Subcutaneous adipose tissue (tissue), 4 donors: ENCODE measurements around the gene CAMTA1. TPM values are rescaled to one million over a fixed set of nuclear protein-coding genes. Genes with fewer than 3 reads are reported as not detected.

Experiments used
- CTCF ChIP-seq: fragments of 450-650 bp; IDR thresholded peaks from one replicate; pipeline ENCODE4 v1.5.1; 2016; ENCODE audit warnings: low read depth, mild to moderate bottlenecking, control low read depth, antibody characterized with exemption, moderate library complexity
- total RNA-seq, 4 donors: library from RNA; depleted of rRNA; stranded (reverse); fragments of >200 nt; gene quantifications; one replicate each; pipeline ENCODE4 v1.1.0, GENCODE V29; 2016

The CAMTA1 gene
- total RNA-seq, 4 donors from 2014 or later: 58.6 to 82.5 (median 78.0) TPM

- TF ChIP-seq CTCF: no peak
Observed at GRCh38 chr1:7140251-7140650, 355.0 kb downstream of the CAMTA1 start.

GRCh38 chr1:7145947-7146346 lies 360.7 kb downstream of the CAMTA1 start:
- TF ChIP-seq CTCF: no peak

- TF ChIP-seq CTCF: no peak
Observed at GRCh38 chr1:7146710-7147109, 361.5 kb downstream of the CAMTA1 start.

GRCh38 chr1:7149080-7149838 lies 364.0 kb downstream of the CAMTA1 start:
- TF ChIP-seq CTCF: no peak

GRCh38 chr1:7150724-7151280 lies 365.5 kb downstream of the CAMTA1 start:
- TF ChIP-seq CTCF: no peak

- TF ChIP-seq CTCF: no peak
Observed at GRCh38 chr1:7151978-7152377, 366.7 kb downstream of the CAMTA1 start.

GRCh38 chr1:7152655-7153054 lies 367.4 kb downstream of the CAMTA1 start:
- TF ChIP-seq CTCF: no peak
